Smooth muscle cell of the brain vasculature (primary cell): Measurements from ENCODE around the gene BLTP3B.

Experiments used
- DNase-seq: peaks from one replicate; pipeline ENCODE4 v3.0.0-alpha.2; 2012; ENCODE audit warnings: low read depth, low spot score

Gene BLTP3B

DNA sequence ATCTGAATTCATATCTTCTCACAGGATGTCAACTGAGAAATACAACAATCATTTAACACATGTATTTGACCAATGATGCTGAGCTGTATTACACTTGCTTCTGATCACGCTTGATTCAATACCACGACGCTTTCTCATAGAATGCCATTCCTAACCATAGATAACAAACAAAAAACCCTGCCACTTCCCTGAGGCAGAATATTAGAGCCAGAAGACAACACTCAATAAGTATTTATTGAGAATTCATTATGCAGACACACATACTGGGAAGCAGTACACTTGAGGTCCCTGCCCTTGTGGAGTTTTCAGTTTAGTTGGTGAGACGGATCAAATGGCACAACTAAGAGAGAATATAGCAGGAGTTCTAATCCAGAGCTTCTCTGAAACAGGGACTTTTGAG, 32.4 kb downstream of the BLTP3B start:
- no peak for DNase-seq

DNA sequence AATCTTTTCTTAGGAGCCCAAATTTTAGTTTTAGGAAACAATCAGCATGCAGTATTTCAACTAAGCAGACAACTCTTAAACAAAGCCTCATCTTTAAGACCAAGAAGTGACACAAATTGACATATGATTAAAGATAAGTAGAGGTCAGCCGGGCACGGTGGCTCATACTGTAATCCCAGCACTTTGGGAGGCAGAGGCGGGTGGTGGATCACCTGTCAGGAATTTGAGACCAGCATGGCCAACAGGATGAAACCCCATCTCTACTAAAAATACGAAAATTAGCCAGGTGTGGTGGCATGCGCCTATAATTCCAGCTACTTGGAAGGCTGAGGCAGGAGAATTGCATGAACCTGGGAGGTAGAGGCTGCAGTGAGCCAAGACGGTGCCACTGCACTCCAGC, 35.8 kb downstream of the BLTP3B start:
- DNase-seq, result no peak

DNA sequence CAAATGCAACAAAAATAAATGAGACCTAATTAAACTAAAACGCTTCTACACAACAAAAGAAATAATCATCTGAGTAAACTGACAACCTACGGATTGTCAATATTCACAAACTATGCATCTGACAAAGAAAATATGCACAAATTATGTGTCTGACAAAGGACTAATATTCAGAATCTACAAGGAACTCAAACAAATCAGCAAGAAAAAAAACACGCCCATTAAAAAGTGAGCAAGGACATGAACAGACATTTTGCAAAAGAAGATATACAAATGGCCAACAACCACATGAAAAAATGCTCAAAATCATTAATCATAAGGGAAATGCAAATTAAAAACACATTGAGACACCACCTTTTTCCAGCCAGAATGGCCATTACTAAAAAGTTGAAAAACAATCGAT, 37.0 kb downstream of the BLTP3B start:
- DNase-seq, result no peak

DNA sequence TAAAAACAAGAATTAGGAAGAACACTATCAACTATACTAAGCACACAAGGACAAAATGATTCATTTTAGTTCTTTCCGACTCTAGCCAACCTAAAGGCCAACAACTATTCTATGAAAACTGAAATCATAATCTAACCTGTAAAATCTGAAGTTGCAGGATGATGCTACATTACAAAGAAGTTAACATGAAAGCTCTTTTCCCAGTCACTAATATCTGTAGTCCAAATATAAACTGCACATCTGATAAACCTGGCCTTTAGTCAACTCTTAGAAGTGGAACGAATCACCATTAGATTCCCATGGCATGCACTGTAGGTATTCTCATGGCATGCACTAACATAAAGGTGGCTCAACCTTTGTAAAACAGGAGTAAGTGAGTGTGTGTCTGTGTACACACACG, 41.7 kb downstream of the BLTP3B start:
- no peak for DNase-seq
